Islet precursor cell (in vitro differentiated cells): Measurements from ENCODE around the gene ALDH8A1.

Source experiments
- DNase-seq: peaks from one replicate; pipeline ENCODE4 v3.0.0-alpha.2; 2018

Gene ALDH8A1, protein sequence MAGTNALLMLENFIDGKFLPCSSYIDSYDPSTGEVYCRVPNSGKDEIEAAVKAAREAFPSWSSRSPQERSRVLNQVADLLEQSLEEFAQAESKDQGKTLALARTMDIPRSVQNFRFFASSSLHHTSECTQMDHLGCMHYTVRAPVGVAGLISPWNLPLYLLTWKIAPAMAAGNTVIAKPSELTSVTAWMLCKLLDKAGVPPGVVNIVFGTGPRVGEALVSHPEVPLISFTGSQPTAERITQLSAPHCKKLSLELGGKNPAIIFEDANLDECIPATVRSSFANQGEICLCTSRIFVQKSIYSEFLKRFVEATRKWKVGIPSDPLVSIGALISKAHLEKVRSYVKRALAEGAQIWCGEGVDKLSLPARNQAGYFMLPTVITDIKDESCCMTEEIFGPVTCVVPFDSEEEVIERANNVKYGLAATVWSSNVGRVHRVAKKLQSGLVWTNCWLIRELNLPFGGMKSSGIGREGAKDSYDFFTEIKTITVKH

DNA sequence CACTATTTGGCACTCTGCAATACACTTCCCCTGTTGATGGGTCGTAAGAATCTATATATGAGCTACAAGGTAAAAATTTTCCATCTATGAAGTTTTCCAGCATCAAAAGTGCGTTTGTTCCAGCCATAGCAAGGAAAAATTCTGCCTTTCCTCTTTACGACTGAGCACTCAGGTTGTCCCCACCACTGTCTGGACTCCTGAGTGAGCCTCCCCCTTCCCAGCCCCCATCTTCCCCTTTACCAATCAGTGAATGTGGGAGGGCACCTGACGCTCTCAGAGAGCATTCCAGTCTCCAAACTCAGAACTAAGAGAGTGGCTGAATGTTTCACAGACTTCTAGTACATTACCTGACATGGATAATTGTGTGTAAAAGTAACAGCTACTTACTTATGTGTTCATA is at the start of gene ALDH8A1:
Gene ALDH8A1, minus strand, starts transcription at position 175 of the 400 bp plus-strand sequence. Its CDS starts 48 bp downstream, at position 127.
- DNase-seq: peak; percentile 75

DNA sequence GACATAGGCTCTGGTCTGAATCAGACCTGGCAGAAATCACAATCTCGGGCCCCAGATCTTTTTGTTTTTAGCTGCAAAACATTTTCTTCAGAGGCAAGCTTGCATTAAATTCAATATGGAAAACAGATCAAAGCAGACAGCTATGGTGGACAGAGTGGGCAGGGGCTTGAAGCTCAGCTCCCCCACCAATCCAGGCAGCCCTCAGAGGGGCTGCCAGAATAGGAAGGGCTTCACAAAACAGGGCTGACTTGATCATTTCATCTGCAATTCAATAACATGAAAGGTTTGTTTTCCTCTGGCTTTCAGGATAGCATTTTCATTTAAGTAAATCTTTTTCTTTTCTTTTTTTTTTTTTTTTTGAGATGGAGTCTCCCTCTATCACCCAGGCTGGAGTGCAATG is 49.2 kb upstream of the ALDH8A1 start:
- no peak for DNase-seq

DNA sequence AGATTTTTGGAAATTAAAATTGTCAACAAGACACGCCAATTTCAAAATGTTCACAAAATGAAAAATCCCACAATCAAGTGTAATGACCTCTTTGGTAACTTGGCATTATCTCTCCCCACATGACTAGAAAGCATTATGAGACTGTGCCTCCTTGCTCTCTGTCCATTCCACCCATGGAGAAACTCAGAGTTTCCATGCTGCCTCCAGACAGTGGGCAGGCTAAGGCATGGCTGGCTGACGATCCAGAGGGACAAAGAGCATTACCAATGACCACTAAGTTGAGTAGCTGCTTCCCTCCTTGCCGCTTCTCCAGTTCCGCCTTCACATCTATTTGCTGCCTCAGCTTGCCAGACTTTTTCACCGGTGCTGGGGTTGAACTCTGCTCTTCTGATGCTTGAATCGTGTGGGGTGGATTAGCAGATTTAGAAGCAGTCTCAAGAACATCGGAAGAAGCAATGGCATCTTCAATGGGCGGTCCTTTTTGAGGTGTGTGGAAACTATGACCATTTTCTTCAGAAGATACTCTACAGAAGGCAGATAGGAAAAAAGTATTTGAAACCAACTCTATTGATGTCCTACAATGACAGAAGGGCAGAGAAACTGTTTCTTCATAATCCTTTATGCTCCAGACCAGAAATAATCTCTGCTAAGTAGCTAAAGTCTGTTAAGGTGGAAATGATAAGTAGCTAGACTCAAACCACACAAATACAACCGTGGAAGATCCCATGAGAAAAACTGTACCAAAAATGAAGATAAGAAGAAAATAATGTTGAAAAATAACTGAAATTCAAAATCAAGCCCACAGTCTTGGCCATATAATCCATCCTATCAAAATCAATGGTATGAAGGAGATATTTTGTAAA is 47.5 kb upstream of the ALDH8A1 start:
- no peak for DNase-seq

DNA sequence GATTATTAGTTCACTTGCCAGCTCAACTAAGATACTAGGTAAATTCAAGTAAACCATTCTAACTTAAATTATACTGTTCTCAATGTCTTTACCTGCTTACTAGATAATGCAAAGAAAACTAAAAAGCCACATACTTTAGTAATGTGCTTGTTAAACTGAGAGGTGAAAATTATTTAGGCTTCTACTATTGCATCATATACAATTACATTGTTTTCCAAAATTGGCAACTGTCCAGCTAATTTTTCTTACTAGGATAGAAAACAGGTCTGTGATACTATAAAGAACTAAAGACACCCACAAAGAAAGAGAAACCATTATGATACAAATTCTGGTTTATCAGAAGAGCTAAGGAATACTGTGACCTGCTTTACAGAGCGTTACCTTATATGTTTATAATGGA is 45.6 kb upstream of the ALDH8A1 start:
- DNase-seq: no peak

DNA sequence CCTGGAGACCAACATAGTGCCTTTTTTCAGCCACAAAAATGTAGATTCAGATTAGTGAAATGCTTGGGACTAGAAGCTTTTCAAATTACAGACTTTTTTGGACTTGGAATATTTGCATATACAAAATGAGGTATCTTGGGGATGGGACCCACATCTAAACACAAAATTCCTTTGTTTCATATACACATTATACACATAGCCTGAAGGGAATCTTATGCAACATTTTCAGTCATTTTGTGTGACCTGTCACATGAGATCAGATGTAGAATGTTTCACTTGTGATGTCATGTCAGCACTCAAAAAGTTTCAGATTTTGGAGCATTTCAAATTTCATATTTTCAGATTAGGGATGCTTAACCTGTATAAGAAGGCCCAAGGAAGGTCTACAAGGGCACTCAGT is 44.5 kb upstream of the ALDH8A1 start:
- DNase-seq: no peak

DNA sequence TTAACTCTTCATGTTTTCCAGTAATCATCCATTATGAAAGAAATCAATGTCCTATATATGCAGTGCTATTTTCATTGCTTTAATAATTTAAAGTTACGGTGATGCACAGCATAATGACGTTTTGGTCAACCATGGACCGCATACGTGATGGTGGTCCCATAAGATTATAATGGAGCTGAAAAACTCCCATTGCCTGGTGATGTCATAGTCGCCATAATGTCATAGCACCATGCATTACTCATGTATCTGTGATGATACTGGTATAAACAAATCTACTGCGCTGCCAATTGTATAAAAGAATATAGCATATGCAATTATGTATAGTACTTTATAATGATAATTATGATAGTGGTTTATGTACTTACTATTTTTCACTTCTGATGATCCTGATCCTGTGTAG is 42.3 kb upstream of the ALDH8A1 start:
- no peak for DNase-seq

DNA sequence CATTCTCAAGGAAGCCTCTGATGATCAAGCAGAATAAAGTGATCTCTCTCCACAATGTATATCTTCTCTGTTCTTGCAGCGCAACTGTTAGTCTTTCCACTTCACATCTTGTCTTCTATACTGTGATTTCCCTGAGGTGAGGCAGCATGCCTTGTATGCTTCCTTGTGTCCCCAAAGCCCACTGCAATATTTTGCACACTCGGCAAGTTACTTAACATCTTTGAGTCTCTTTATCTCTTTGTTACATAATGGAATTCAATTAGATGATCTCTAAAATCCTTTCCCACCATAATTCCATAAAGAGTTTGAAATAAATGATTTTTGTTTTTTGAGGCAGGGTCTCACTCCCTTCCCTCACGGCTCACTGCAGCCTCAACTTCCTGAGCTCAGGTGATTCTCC is 40.4 kb upstream of the ALDH8A1 start:
- DNase-seq: no peak

DNA sequence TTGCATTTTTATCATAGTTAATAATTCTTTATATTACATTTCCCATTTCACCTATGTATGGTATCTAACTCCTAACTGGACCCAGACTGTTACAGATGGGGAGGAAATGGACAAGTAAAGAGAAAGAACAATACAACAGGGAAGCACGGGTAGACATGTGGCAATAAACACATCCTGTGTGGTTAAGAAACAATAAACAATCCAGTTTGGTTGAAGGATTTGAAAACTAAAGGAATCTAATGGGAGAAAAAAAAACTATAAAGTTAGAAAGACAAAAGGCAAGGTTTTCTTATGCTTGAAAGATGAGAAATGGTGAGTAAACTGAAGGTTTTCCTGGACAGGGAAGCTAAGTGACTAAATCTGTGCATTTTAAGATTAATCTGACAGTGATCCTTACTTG is 34.9 kb upstream of the ALDH8A1 start:
- DNase-seq: no peak

DNA sequence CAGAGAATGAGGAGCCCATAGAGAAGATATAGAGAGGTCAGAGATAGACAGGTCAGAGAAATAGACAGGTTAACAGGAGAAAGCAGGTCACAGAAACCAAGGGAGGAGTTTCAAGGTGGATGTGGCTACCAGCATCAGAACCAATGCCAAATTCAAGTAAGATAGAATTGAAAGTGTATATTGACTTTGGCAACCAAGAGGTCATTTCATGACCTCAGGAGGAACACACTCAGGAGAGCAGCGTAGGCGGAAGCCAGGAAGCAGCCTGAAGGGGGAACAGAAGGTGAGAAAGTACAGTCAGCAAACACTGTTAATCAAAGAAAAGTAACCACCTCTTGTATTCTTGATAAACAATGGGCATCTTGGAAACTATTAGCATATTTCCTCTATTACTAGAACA is 33.9 kb upstream of the ALDH8A1 start:
- DNase-seq: no peak

DNA sequence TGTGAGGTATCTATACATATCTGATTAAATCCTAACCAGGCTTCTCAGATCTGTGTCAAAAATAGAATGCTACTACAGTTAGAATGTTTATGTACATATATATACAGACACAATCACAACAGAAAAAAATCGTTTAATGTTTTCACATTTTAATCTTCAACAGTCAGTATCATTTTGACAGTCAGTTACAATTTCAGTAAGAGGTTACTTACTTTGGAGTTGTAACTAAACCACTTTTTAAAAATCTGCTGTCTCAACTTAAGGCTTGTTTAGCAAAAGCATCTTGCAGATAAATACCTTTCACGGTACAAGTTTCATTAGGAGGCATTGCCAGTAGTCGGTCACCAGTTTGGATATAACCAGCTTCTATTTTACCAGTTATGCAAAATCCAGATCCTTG is 32.3 kb upstream of the ALDH8A1 start:
- DNase-seq: no peak

DNA sequence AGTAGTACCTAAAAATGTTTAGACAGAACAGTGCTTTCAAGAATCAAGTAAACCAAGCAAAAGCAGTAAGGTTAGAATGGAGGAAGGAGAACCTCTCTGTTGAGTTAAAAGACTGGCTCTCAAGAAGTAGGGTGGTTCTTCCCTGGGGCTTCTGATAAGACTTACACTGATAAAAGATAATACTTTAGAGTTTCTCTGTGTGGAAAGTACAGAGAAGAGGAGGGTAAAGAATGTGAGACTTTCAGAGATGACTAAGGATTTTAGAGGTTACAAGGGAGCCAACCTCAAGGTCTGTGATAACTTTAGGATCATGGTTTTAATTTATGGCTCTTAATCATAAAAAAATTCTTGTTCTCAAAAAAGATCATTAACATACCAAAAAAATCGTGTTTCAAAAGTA is 30.9 kb upstream of the ALDH8A1 start:
- DNase-seq: no peak

DNA sequence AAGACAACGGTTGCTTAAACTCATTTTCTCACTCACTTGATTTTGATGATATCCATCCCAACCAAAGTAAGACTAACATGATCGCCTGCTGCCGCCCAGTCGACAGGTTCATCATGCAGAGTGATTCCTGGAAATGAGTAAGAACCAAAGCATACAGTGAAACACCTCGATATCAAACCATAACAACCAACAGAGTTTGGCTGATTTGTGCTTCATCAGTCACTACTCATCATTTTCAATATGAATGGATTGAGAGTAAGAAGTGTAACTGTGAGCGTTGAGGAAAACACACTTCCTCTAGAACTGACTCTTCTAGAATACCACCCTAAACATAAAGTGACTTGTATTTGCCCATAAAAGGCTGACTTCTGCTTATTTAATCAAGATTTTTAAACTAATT is 29.2 kb upstream of the ALDH8A1 start:
- no peak for DNase-seq

DNA sequence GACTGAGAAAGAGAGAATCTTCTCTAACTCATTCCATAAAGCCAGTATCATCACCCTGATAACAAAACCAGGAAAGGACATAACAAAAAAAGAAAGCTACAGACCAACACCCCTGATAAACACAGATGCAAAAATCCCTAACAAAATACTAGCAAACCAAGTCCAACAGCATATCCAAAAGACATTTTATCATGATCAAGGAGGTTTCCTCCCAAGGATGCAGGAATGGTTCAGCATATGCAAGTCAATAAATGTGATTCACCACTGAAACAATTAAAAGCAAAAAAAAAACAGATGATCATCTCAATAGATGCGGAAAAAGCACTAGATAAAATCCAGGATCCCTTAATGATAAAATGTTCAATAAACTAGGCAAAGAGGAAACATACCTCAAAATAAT is 24.5 kb upstream of the ALDH8A1 start:
- DNase-seq: no peak

DNA sequence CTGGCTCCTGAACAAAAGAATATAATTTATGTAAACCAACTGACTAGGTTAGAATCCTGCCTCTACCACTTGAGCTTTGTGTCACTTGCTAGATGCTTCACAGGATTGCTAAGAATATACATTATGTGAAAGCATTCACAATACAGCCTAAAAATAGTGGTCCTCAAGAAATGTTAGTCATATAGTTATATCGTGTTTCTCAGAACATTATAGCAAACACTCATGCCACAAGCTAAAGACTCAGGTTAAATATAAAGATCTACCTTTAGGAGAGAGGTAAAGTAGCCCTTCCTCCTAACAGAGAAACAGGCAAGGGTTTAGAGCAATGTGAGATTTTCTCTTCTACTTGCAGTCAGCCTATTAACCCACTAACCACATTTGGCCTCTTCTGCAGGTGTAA is 17.8 kb upstream of the ALDH8A1 start:
- DNase-seq: no peak

DNA sequence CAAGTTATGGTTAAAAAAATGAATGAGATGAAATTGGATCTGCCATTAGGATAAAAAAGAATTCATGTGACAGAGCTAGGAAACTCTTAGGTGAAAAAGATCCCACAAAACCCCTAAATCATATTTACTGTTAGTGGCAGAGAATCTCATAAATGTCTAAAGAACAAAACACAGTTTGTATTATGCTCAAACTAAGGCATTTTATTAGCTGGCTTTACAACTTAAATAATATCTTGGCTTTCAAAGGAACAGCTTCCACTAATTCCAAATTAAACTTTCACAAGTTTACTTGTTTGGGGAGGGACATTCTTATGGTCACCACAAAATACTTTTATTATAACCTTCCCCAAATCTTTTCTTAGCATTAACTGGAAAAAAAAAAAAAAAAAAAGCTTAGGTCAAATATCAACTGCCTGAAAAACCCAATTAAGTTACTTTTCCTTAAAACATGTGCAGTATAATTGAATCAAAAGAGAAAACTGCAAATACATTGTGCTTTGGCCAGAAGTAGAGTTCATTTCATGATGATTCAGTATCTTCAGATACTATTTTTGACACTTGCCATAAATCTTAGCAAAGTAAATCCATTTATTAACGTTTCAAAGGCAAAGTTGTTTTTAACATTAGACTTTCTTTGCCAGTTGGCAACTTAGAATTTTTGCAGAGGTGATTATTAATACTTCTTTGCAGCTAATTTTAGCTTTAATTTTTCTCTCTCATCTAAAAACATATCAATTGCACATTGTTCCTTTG is 14.7 kb upstream of the ALDH8A1 start:
- no peak for DNase-seq

DNA sequence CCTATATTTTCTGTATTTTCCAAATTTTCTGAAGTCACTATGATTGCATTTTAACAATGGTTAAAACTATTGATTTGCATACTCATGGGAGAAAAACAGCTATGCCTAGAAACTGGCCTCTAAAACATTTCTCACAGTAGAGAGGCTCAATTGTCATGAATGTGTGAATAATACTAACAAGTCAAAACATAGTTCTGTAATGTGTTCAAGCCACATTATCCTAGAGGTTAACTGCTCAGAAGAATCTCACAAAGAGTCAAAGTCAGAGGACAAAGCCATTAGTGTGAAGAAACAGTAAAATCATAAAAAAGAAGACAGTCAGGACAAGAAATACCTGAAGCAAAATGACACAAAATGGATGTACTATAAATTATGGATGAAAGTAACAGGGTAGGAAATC is 12.5 kb upstream of the ALDH8A1 start:
- no peak for DNase-seq

DNA sequence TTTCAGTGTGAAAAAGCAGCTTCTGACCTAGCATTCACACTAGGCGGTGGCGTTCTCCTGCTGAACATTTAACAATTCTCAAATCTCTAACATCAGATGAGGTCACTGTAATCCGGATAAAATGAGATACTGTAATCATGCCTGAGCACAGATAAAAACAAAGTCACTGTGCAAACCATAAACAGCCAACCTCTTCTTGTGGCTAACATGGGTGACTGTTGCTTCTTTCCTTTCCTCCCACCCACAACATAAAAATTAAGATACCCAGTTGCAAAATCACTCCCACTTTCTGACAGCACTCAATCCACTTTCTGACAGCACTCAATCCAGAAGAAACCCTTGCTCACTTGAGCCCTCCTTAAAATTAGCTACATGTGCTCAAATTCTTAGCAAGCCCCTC is 11.5 kb upstream of the ALDH8A1 start:
- DNase-seq: no peak

DNA sequence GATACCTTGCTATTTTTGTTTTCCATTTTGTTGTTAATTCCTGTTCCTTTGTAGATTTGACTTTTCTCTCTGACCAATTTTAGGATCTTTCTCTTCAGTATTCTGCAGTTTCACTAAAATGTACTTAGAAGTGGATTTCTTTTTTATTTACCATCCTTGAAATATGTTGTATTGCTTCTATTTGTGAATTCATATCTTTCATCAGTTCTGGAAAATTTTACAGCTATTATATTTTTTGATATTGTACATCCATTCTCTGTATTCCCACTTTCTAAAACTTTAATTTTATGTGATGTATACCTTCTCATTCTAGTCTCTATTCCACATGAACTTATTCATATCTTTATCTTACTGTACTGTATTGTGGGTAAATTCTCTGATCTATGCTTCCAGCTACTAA is 9.7 kb upstream of the ALDH8A1 start:
- DNase-seq: no peak

DNA sequence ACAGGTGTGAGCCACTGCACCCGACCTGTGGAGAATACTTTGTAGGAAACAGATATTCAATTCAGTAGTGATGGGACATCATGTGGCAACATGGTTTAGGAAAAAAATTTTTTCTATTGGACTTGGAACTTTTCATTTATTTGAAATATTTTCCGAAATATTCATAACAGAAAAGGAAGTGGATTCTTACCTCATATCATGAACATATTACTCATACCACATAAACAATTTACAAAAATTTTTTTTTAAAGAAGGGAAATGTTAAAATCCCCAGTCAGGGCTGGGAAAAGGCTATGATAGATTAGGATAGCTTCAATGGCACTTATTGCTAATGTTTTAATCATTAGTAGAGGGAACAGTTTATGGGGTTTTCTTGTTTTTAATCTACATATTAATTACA is 6.8 kb upstream of the ALDH8A1 start:
- no peak for DNase-seq

DNA sequence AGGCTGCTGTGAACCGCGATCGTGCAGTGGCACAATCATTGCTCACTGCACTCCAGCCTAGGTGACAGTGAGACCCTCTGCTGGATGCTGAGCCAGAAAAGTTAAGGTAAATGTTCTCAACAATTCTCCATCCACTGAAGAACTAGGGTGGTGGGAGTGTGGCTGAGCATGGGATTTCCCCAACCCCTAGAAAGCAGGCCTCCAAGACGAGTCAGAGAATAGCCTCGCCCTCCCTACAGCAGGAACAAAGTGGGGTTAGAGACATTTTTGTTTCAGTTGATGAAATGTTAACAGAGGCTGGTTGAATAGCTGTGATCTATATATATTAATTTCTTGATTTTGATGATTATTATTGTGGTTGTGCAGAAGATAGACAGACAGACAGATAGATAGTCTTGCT is 6.1 kb upstream of the ALDH8A1 start:
- DNase-seq: no peak

DNA sequence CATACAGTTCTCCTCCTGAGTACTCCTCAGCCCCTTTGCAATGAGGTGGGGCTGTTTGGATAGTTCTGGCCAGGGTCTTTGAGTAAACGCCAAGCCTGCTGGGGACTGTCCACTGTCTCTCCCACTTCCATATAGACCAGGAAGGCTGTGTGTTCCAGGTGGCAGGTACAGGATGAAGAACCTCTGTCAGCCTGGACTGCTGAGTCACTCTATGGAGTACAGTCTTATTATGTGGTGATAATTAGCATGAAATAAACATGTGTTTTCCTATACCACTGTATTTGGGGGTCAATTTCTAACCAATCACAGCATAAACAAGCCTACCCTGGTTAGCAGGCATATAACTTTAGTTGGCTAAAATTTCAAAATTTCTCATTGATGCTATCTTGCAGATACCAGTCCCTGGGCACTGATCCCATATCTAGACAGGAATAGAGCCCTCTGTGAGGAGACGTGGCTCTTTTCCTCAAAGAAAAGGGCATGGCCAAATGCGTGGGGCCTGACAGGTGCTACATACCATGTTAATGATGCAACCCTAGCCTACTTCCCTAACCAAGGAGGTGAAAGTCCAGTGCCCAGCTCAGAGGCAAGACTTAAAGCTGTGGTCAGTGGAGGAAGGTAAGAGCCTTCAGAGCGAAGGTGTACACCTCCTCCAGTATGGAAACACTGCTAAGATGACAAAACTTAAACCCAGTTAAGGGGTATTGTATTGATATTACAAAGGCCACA is 4.5 kb upstream of the ALDH8A1 start:
- DNase-seq: no peak

DNA sequence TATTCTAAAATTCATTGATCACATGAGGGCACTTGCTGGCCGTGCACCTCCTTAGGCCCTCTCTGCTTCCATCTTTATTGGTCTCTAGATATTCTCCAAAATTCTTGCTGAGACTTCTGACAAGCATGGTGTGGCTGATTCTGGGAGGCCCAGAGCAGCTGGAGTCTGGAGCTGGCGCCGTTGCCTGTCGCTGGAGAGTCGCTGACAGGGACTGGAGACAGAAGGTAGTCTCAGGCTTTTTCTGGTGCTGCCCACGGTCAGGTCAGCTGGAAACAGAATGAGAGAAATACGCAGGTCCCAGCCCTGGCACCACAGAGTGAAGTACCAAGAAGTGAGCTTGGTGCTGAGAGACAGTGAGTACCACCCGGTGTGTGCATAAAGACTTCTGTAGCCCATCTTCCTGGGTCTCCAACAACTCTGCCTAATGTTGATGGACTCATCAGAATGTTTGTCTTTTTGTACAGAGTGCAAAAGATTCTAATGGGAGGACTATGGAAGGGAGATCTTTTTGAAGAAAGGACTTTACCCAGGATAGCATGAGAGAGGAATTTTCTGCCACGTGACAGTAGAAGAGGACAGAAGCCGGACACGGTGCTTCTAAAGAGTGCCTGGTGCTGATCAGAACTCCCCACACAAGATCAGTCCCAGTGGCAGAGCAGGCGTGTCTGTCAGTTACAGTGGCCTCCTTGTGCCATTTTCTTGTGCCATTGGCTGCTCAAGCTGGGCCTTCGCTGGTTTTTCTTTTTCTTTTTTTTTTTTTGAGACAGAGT is 1.8 kb upstream of the ALDH8A1 start:
- DNase-seq: no peak
